Esophagus (tissue), 2 donors: ENCODE results near the gene FAM98B. TPM values are rescaled to one million over a fixed set of nuclear protein-coding genes. Genes with fewer than 3 reads are reported as not detected.

ENCODE experiments used
- H3K27ac ChIP-seq, 2 donors: one replicate each; pipeline ENCODE4 v1.5.1; 2013; ENCODE audit warnings: low read depth in 2 of 2, mild to moderate bottlenecking in 2 of 2, inconsistent platforms in 1 of 2, low read length in 1 of 2, moderate library complexity in 1 of 2
- H3K27me3 ChIP-seq, 2 donors: one replicate each; pipeline ENCODE4 v1.6.1; 2013; ENCODE audit warnings: low read length in 2 of 2, control low read depth in 1 of 2, mild to moderate bottlenecking in 1 of 2; ENCODE audit not compliant: insufficient read depth in 2 of 2, control insufficient read depth in 1 of 2
- H3K36me3 ChIP-seq, 2 donors: one replicate each; pipeline ENCODE4 v1.6.1; 2013; ENCODE audit warnings: low read length in 1 of 2; ENCODE audit not compliant: control insufficient read depth in 2 of 2, insufficient read depth in 2 of 2
- H3K4me1 ChIP-seq, 2 donors: one replicate each; pipeline ENCODE4 v1.6.1; 2013; ENCODE audit warnings: low read length in 1 of 2; ENCODE audit not compliant: control insufficient read depth in 2 of 2, insufficient read depth in 2 of 2
- H3K4me3 ChIP-seq, 2 donors: one replicate each; pipeline ENCODE4 v1.5.1; 2013; ENCODE audit warnings: low read length in 2 of 2, mild to moderate bottlenecking in 2 of 2, low read depth in 1 of 2, moderate library complexity in 1 of 2
- H3K9me3 ChIP-seq, 2 donors: one replicate each; pipeline ENCODE4 v1.6.1; 2013; ENCODE audit warnings: mild to moderate bottlenecking in 2 of 2, low read depth in 1 of 2, low read length in 1 of 2, moderate library complexity in 1 of 2; ENCODE audit not compliant: control insufficient read depth in 2 of 2, insufficient read depth in 1 of 2
- WGBS, 2 donors: extraction: QIAGEN DNeasy Blood & Tissue Kit; methylation state at CpG; one replicate each; pipeline ENCODE4 v1.1.7; 2013; 5-methylcytosine and 5-hydroxymethylcytosine counted together
- polyA plus RNA-seq, 2 donors: library from polyadenylated mRNA; stranded (reverse); fragments of 200-250 nt; gene quantifications; one replicate each; pipeline ENCODE4 v1.2.3, GENCODE V29; 2013
- donor health status: healthy with polysubstance abuse.
- donor health status: Bipolar disorder and iron deficiency.

Gene FAM98B
- polyA plus RNA-seq, 2 donors = 3.9 to 7.9 TPM

GRCh38 chr15:38530113-38530512, 76.2 kb downstream of the FAM98B start:
- Histone ChIP-seq H3K4me1 (no peaks in the 10 kb centered on the region), H3K27me3 (no peaks in the 10 kb centered on the region)
- WGBS, 2 donors = 55 to 75% methylated on average over 1 of the region's 1 CpG

DNA sequence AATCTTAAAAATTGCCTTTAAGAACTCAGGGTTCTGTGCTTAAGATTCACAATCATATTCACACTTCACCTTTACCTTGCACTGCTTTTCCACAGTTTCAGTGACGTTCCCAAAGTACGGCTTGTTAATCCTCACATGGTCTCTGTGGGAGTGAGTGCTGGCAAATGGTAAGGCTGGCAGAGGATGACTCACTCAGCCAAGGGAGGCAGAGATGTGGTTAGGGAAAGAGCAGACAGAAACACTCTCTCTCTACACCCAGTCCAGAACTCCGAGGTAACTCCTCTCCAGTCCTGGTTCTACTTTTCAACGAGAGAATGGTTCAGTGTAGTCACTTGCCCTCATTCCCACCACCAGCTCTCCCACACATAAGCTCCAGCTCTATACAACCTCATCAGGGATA, 77.6 kb downstream of the FAM98B start:
- Histone ChIP-seq H3K4me3 (no peak overlapping the region), H3K36me3 (no peaks in the 10 kb centered on the region), H3K4me1 (no peaks in the 10 kb centered on the region), H3K27ac (peak overlapping the region in 1 of 2 donors; percentile 28), H3K9me3 (no peaks in the 10 kb centered on the region), H3K27me3 (no peaks in the 10 kb centered on the region)
- WGBS, 2 donors = 47 to 67% methylated on average over 4 of the region's 4 CpGs

More at GRCh38 chr15:38530113-38530512, 76.2 kb downstream of the FAM98B start:
- Histone ChIP-seq H3K36me3 (no peaks in the 10 kb centered on the region), H3K4me3 (no peak overlapping the region), H3K27ac (no peak overlapping the region), H3K9me3 (no peaks in the 10 kb centered on the region)

- no peaks in the 10 kb centered on the region for H3K27me3 ChIP-seq
- 87 to 88% methylated on average over 3 of the region's 3 CpGs for WGBS, 2 donors
- no peaks in the 10 kb centered on the region for H3K9me3 ChIP-seq
- H3K4me1 ChIP-seq = no peaks in the 10 kb centered on the region
- H3K4me3 ChIP-seq = no peak overlapping the region
- no peak overlapping the region for H3K27ac ChIP-seq
- no peaks in the 10 kb centered on the region for H3K36me3 ChIP-seq
These were observed 78.8 kb downstream of the FAM98B start for GRCh38 chr15:38532728-38533127.

- Histone ChIP-seq H3K9me3 (no peaks in the 10 kb centered on the region), H3K36me3 (no peaks in the 10 kb centered on the region), H3K4me1 (no peaks in the 10 kb centered on the region), H3K27ac (no peak overlapping the region), H3K4me3 (no peak overlapping the region), H3K27me3 (no peaks in the 10 kb centered on the region)
- 79 to 80% methylated on average over 6 of the region's 6 CpGs for WGBS, 2 donors
These were observed 79.5 kb downstream of the FAM98B start for GRCh38 chr15:38533416-38533915.

DNA sequence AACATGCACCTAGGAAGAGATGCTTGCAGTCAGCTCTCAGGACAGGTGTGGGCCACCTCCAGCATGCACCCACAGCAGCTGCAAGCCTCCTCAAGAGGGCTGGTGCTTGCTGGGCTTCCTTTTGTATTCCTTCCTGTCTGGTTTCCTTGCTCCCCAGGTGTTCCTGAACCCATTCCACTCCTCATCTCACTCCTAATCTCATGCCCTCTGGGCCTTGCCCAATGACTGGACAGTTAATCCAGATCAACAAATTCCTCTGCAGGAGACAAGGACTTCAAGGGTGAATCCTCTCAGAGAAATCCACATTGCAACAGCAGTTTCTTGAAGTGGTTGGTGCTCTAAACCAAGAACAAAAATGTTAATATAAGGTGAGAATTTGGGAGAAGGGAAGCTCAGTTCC, 80.0 kb downstream of the FAM98B start:
- Histone ChIP-seq H3K27ac (no peak overlapping the region), H3K4me3 (no peak overlapping the region), H3K27me3 (no peaks in the 10 kb centered on the region), H3K9me3 (no peaks in the 10 kb centered on the region), H3K36me3 (no peaks in the 10 kb centered on the region), H3K4me1 (no peaks in the 10 kb centered on the region)

- no peaks in the 10 kb centered on the region for H3K36me3 ChIP-seq
- no peaks in the 10 kb centered on the region for H3K9me3 ChIP-seq
- peak overlapping the region in 1 of 2 donors; percentile 35 for H3K27ac ChIP-seq
- H3K4me1 ChIP-seq = no peaks in the 10 kb centered on the region
- no peaks in the 10 kb centered on the region for H3K27me3 ChIP-seq
- H3K4me3 ChIP-seq = no peak overlapping the region
- WGBS, 2 donors = 66 to 74% methylated on average over 3 of the region's 3 CpGs
These were observed 80.8 kb downstream of the FAM98B start for GRCh38 chr15:38534691-38535090.

GRCh38 chr15:38535491-38536200, 81.7 kb downstream of the FAM98B start:
- Histone ChIP-seq H3K4me1 (no peaks in the 10 kb centered on the region), H3K27ac (no peak overlapping the region), H3K4me3 (no peak overlapping the region), H3K36me3 (no peaks in the 10 kb centered on the region), H3K9me3 (no peaks in the 10 kb centered on the region), H3K27me3 (no peaks in the 10 kb centered on the region)
- WGBS, 2 donors = 88 to 89% methylated on average over 8 of the region's 8 CpGs

DNA sequence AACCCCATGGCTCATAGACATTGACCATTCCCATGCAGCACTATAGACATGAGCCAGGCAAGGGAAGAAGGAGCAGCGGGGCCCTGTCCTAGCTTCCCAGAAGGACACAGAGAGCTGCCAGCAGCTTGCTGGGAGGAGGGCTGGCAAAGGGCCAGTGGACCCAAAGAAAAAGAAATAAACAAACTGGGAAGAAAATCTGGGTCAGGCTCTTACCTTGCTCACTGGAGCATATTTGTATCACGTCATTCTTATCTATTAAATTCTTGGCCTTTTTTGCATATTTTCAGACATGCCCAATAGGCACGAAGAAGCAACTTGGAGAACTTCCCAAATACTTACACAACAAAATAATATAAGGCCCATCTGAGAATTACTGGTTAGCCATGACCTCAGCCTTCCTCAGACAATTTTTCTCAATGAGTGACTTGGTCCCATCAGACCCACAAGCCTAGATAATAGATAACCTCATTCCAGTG, 82.3 kb downstream of the FAM98B start:
- Histone ChIP-seq H3K9me3 (no peaks in the 10 kb centered on the region), H3K27me3 (no peaks in the 10 kb centered on the region), H3K4me1 (no peaks in the 10 kb centered on the region), H3K36me3 (no peaks in the 10 kb centered on the region), H3K4me3 (no peak overlapping the region), H3K27ac (no peak overlapping the region)
- 67 to 70% methylated on average over 3 of the region's 3 CpGs for WGBS, 2 donors
